Osteocyte (in vitro differentiated cells): ENCODE data around the gene SCN11A. TPM values are rescaled to one million over a fixed set of nuclear protein-coding genes. Genes with fewer than 3 reads are reported as not detected.

ENCODE experiments used
- DNase-seq: peaks from one replicate; pipeline ENCODE4 v3.0.0; 2021; ENCODE audit warnings: mixed read lengths; ENCODE audit not compliant: unreplicated experiment; ENCODE audit errors: extremely low spot score
- H3K27ac Mint-ChIP-seq: one replicate; pipeline ENCODE4 v1.8.0; 2021; ENCODE audit warnings: mild to moderate bottlenecking, mixed read lengths; ENCODE audit not compliant: unreplicated experiment
- H3K27me3 Mint-ChIP-seq: one replicate; pipeline ENCODE4 v1.8.0; 2021; ENCODE audit warnings: mixed read lengths; ENCODE audit not compliant: unreplicated experiment
- H3K36me3 Mint-ChIP-seq: one replicate; pipeline ENCODE4 v1.8.0; 2021; ENCODE audit warnings: mixed read lengths; ENCODE audit not compliant: unreplicated experiment
- H3K4me1 Mint-ChIP-seq: one replicate; pipeline ENCODE4 v1.8.0; 2021; ENCODE audit warnings: mixed read lengths; ENCODE audit not compliant: unreplicated experiment
- H3K4me3 Mint-ChIP-seq: one replicate; pipeline ENCODE4 v1.8.0; 2021; ENCODE audit warnings: mild to moderate bottlenecking, moderate library complexity, mixed read lengths; ENCODE audit not compliant: unreplicated experiment
- H3K9me3 Mint-ChIP-seq: one replicate; pipeline ENCODE4 v1.8.0; 2021; ENCODE audit warnings: mixed read lengths; ENCODE audit not compliant: unreplicated experiment
- CTCF ChIP-seq: fragments of 200-600 bp; sonication (generic); IDR thresholded peaks from 2 replicates; pipeline ENCODE4 v1.5.0; 2021; ENCODE audit warnings: antibody characterized with exemption, mild to moderate bottlenecking, moderate library complexity
- total RNA-seq: library from RNA; stranded (reverse); gene quantifications from 2 replicates; pipeline ENCODE4 v1.2.1, GENCODE V29; 2021

Gene SCN11A
- total RNA-seq, 1 donor from 2014 or later = 0.08 TPM

GRCh38 chr3:39029556-39029955, 22.2 kb downstream of the SCN11A start:
- Mint-ChIP-seq H3K36me3 (peaks cover under 1% of the 10 kb centered on the region), H3K4me3 (no peak overlapping the region), H3K27ac (no peak overlapping the region), H3K4me1 (no peaks in the 10 kb centered on the region), H3K27me3 (peaks cover 50% of the 10 kb centered on the region), H3K9me3 (peaks cover 6% of the 10 kb centered on the region)
- TF ChIP-seq CTCF = no peak
- DNase-seq = no peak

GRCh38 chr3:39028546-39028945, 23.2 kb downstream of the SCN11A start:
- H3K27me3 Mint-ChIP-seq = peaks cover 50% of the 10 kb centered on the region
- no peaks in the 10 kb centered on the region for H3K4me1 Mint-ChIP-seq
- no peaks in the 10 kb centered on the region for H3K36me3 Mint-ChIP-seq
- no peak for TF ChIP-seq CTCF
- H3K9me3 Mint-ChIP-seq = no peaks in the 10 kb centered on the region
- no peak for DNase-seq
- no peak overlapping the region for H3K27ac Mint-ChIP-seq
- H3K4me3 Mint-ChIP-seq = no peak overlapping the region

- H3K4me3 Mint-ChIP-seq = no peak overlapping the region
- H3K36me3 Mint-ChIP-seq = no peaks in the 10 kb centered on the region
- H3K4me1 Mint-ChIP-seq = no peaks in the 10 kb centered on the region
- H3K27ac Mint-ChIP-seq = no peak overlapping the region
- H3K9me3 Mint-ChIP-seq = no peaks in the 10 kb centered on the region
- DNase-seq = no peak
- peaks cover 45% of the 10 kb centered on the region for H3K27me3 Mint-ChIP-seq
- no peak for TF ChIP-seq CTCF
Observed at GRCh38 chr3:39025222-39025970, 26.3 kb downstream of the SCN11A start.

- Mint-ChIP-seq H3K27me3 (peaks cover 46% of the 10 kb centered on the region), H3K27ac (no peak overlapping the region), H3K36me3 (no peaks in the 10 kb centered on the region), H3K4me1 (no peaks in the 10 kb centered on the region), H3K4me3 (no peak overlapping the region), H3K9me3 (no peaks in the 10 kb centered on the region)
- no peak for TF ChIP-seq CTCF
- no peak for DNase-seq
Observed at GRCh38 chr3:39024497-39024896, 27.2 kb downstream of the SCN11A start.

GRCh38 chr3:39022286-39022630, 29.5 kb downstream of the SCN11A start:
- no peak for TF ChIP-seq CTCF
- no peak for DNase-seq
- Mint-ChIP-seq H3K4me3 (no peak overlapping the region), H3K36me3 (no peaks in the 10 kb centered on the region), H3K27ac (no peak overlapping the region), H3K27me3 (peaks cover 43% of the 10 kb centered on the region), H3K4me1 (no peaks in the 10 kb centered on the region), H3K9me3 (no peaks in the 10 kb centered on the region)
